ENCODE results near the gene AGBL4. TPM values are rescaled to one million over a fixed set of nuclear protein-coding genes. Genes with fewer than 3 reads are reported as not detected.

The AGBL4 gene
- total RNA-seq, 1 donor = 0.10 TPM

- Histone ChIP-seq H3K4me1 (ENCODE audit: insufficient read depth, low read length) (no peaks in the 10 kb centered on the region), H3K9me3 (ENCODE audit: low read depth, low read length) (no peaks in the 10 kb centered on the region), H3K27me3 (ENCODE audit: insufficient read depth, low read length) (no peaks in the 10 kb centered on the region), H3K4me3 (ENCODE audit: low read length) (no peak overlapping the region)
Observed at GRCh38 chr1:48858200-48858920, 1165.4 kb downstream of the AGBL4 start.

DNA sequence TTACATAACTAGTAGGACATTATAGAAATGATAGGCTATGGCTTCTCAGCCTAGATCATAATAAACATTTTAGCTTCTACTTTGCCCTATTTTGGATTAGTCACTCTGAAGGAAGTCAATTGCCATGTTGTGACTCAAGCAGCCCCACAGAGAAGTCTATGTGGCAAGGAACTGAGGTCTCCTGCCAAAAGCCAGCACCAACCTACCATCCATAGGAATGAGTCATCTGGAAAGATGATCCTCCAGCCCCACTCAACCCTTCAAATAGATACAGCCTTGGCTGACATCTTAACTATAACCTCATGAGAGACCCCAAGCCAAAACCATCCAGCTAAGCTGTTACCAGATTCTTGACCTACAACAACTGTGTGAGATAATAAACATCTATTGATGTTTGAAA, 1170.7 kb downstream of the AGBL4 start:
- no peaks in the 10 kb centered on the region for H3K9me3 ChIP-seq (ENCODE audit: low read depth, low read length)

GRCh38 chr1:48851638-48852037, 1172.1 kb downstream of the AGBL4 start:
- Histone ChIP-seq H3K4me1 (ENCODE audit: insufficient read depth, low read length) (peaks cover 8% of the 10 kb centered on the region), H3K4me3 (ENCODE audit: low read length) (no peak overlapping the region), H3K27me3 (ENCODE audit: insufficient read depth, low read length) (no peaks in the 10 kb centered on the region), H3K9me3 (ENCODE audit: low read depth, low read length) (no peaks in the 10 kb centered on the region)

More for the DNA sequence above, 1170.7 kb downstream of the AGBL4 start:
- Histone ChIP-seq H3K27me3 (ENCODE audit: insufficient read depth, low read length) (no peaks in the 10 kb centered on the region), H3K4me3 (ENCODE audit: low read length) (no peak overlapping the region), H3K4me1 (ENCODE audit: insufficient read depth, low read length) (peaks cover 8% of the 10 kb centered on the region)

DNA sequence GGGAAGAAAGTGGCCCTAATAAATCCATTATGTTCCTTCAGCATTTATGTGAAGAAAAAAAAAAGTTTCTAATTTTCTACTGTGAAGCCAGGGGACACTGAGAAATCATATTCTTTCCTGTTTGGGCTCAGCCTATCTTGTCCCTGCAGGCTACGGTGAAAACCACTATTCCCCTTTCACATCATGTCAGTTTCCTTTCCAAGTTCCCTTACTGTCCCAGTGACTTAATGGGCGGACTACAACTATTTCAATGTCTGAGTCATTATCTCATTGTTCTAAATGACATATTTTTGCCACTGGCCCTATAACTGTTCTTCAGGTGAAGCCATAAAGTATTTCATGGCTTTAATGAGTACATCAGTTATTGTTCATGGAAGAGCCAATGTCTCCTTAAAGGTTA, 1175.7 kb downstream of the AGBL4 start:
- Histone ChIP-seq H3K27me3 (ENCODE audit: insufficient read depth, low read length) (no peaks in the 10 kb centered on the region), H3K9me3 (ENCODE audit: low read depth, low read length) (no peaks in the 10 kb centered on the region), H3K4me3 (ENCODE audit: low read length) (no peak overlapping the region), H3K4me1 (ENCODE audit: insufficient read depth, low read length) (peaks cover 8% of the 10 kb centered on the region)

DNA sequence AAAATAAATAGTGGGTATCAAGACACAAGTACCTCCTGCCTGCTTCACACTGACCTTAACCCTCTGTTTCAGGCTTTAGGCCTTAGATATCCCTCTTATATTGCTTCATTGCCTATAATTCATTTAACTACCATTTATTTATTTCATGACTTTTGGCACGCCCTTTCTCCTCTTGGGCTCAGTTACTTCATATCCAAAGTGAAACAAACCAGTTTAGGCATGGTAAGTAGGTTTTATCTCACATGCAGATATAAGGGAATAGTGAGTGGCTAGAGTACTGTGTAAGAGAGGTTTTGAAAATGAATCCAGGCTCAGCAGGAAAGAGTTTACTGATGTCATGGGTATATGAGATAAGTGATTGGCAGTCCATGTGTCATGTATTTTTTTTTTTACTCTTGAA, 1177.3 kb downstream of the AGBL4 start:
- H3K4me1 ChIP-seq (ENCODE audit: insufficient read depth, low read length) = peaks cover under 1% of the 10 kb centered on the region
- no peaks in the 10 kb centered on the region for H3K27me3 ChIP-seq (ENCODE audit: insufficient read depth, low read length)
- H3K4me3 ChIP-seq (ENCODE audit: low read length) = no peak overlapping the region
- no peaks in the 10 kb centered on the region for H3K9me3 ChIP-seq (ENCODE audit: low read depth, low read length)

- H3K27me3 ChIP-seq (ENCODE audit: insufficient read depth, low read length) = no peaks in the 10 kb centered on the region
- H3K4me1 ChIP-seq (ENCODE audit: insufficient read depth, low read length) = no peaks in the 10 kb centered on the region
- H3K4me3 ChIP-seq (ENCODE audit: low read length) = no peak overlapping the region
- no peaks in the 10 kb centered on the region for H3K9me3 ChIP-seq (ENCODE audit: low read depth, low read length)
Observed at GRCh38 chr1:48844187-48844586, 1179.6 kb downstream of the AGBL4 start.

DNA sequence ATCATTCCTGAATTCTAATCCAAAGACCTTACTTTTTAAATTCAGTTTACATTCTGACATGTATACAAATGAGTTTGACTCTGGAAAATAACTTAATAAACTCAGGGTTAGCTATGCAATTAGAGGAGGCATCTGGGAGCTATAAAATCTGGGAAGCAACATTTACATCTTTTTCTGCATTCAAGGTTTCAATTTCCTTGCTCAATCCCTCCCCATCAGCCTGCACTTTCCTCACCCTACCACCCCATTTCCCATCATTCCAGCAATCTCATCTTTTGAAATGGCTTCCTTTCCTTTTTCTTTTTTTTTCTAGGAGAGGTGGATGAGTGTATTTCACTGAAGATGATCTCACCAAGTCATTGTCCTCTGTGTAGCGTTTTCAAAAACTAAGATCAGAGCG, 1181.8 kb downstream of the AGBL4 start:
- Histone ChIP-seq H3K4me3 (ENCODE audit: low read length) (no peak overlapping the region), H3K9me3 (ENCODE audit: low read depth, low read length) (no peaks in the 10 kb centered on the region), H3K4me1 (ENCODE audit: insufficient read depth, low read length) (no peaks in the 10 kb centered on the region), H3K27me3 (ENCODE audit: insufficient read depth, low read length) (no peaks in the 10 kb centered on the region)

DNA sequence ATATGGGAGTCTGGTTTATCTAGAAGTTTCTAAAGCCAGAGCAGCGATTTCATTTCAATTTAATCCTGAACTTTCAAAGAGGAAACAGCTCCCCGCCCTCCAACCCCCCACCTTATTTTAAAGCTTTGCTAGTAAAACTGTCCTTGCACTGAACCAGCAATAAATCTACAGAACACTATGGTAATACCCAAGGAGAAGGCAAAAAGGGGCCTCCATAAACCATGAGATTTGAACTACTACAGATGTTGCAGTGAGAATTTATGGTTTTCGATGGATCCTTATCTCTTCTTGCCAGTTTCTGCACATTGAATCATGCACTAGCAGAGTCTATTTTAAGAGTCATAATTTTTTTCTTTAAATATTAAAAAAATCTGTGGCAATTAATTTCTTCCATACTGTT, 1182.3 kb downstream of the AGBL4 start:
- Histone ChIP-seq H3K27me3 (ENCODE audit: insufficient read depth, low read length) (peaks cover 2% of the 10 kb centered on the region), H3K4me1 (ENCODE audit: insufficient read depth, low read length) (no peaks in the 10 kb centered on the region), H3K9me3 (ENCODE audit: low read depth, low read length) (no peaks in the 10 kb centered on the region), H3K4me3 (ENCODE audit: low read length) (no peak overlapping the region)

DNA sequence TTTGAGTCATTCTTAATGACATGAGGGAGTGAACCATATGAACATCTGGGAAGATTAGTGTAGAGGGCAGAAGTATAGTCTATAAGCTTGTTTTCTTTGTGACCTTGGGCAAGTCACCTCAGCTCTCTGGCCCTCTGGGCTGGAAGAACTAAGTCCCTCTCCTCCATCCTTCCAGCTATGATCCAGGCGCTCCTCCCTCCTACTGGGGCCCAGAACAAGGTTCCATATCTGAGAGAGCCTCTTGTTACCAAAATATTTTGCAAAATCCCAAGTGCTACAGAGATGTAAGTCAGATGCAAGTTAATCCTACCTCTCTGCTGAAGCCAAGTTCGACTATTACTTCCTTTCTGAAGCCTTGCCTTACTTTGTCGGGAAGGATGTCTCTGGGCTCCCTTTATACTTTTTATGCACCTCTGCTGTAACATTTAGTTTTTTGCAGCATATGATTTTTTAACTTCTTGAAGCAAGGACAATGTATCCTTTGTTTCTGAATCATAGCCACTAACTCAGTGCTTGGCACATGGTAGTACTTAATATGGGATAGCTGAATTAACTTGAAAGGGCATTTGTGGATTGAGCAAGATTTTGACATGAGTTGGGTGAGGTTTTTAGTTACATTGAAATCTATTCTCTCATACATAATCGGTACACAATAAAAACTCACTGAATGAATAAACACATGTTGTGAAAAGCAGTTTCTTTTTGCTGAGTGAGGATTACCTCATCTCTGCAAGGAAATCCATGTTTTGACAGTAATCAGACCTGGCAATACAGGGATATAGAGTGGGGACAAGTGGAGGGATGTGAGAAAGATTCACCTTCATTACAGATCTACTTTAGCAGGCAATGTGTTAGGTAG, 1192.4 kb downstream of the AGBL4 start:
- H3K4me3 ChIP-seq (ENCODE audit: low read length) = no peak overlapping the region

GRCh38 chr1:48830715-48831114, 1193.0 kb downstream of the AGBL4 start:
- Histone ChIP-seq H3K9me3 (ENCODE audit: low read depth, low read length) (no peaks in the 10 kb centered on the region), H3K4me1 (ENCODE audit: insufficient read depth, low read length) (no peaks in the 10 kb centered on the region), H3K4me3 (ENCODE audit: low read length) (no peak overlapping the region), H3K27me3 (ENCODE audit: insufficient read depth, low read length) (peaks cover 3% of the 10 kb centered on the region)

More for the DNA sequence above, 1192.4 kb downstream of the AGBL4 start:
- Histone ChIP-seq H3K27me3 (ENCODE audit: insufficient read depth, low read length) (peaks cover 9% of the 10 kb centered on the region), H3K4me1 (ENCODE audit: insufficient read depth, low read length) (no peaks in the 10 kb centered on the region), H3K9me3 (ENCODE audit: low read depth, low read length) (no peaks in the 10 kb centered on the region)

DNA sequence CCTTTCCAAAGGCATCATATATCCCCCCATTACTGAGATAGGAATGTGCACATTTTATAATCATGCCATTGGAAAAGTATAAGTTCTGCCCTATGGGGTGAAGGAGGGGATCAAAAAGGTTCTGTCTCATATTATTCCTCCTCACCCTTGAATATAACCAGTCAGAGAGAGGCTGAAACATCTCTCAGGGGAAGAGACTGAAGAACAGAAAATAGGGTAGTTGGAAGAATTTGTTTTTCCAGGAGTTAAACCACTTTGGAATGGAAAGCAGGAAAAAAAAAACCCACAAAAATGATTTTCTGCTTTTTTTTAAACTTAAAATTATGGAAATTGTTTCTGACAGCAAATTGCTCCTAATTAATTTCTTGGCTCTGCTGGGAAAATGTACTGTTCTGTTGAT, 1194.3 kb downstream of the AGBL4 start:
- Histone ChIP-seq H3K4me1 (ENCODE audit: insufficient read depth, low read length) (no peaks in the 10 kb centered on the region), H3K4me3 (ENCODE audit: low read length) (no peak overlapping the region), H3K27me3 (ENCODE audit: insufficient read depth, low read length) (no peaks in the 10 kb centered on the region), H3K9me3 (ENCODE audit: low read depth, low read length) (no peaks in the 10 kb centered on the region)

DNA sequence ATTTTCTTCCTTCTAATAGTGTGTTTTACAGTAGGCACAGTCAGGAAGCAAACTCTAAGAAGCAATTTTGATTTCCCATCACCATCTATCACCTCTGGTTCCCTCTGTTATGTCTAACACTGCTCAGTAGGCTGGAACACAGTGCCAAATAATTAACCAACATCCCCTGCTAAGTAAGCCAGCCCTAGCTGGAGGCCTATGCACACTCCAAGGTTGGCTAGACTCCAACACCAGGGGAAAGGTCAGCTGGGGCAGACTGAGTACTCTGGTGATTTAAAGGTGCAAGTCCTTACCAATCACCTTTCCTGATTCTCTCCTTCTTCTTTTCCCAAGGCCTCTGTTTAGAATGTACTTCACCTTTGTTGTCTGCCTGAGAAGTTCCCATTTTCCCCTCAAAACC, 1200.6 kb downstream of the AGBL4 start:
- Histone ChIP-seq H3K4me1 (ENCODE audit: insufficient read depth, low read length) (no peaks in the 10 kb centered on the region), H3K27me3 (ENCODE audit: insufficient read depth, low read length) (no peaks in the 10 kb centered on the region), H3K9me3 (ENCODE audit: low read depth, low read length) (no peaks in the 10 kb centered on the region), H3K4me3 (ENCODE audit: low read length) (no peak overlapping the region)

DNA sequence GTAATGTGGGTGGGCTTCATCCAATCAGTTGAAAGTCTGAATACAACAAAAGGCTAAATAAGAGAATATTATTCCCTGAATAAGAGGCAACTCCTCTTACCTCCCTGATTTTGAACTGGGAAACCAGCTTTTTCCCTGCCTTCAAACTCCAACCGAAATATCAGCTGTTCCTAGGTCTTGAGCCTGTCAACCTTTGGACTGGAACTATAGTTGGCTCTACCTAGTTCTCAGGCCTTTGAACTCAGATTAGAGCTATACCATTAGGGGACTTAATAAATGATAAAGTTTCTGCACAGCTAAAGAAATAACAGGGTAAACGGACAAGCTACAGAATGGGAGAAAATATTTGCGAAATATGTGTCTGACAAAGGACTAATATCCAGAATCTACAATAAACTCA, 1203.3 kb downstream of the AGBL4 start:
- H3K4me3 ChIP-seq (ENCODE audit: low read length) = no peak overlapping the region
- H3K9me3 ChIP-seq (ENCODE audit: low read depth, low read length) = no peaks in the 10 kb centered on the region
- H3K4me1 ChIP-seq (ENCODE audit: insufficient read depth, low read length) = no peaks in the 10 kb centered on the region
- no peaks in the 10 kb centered on the region for H3K27me3 ChIP-seq (ENCODE audit: insufficient read depth, low read length)

GRCh38 chr1:48817505-48818114, 1206.1 kb downstream of the AGBL4 start:
- H3K27me3 ChIP-seq (ENCODE audit: insufficient read depth, low read length) = no peaks in the 10 kb centered on the region
- H3K4me3 ChIP-seq (ENCODE audit: low read length) = no peak overlapping the region
- H3K4me1 ChIP-seq (ENCODE audit: insufficient read depth, low read length) = no peaks in the 10 kb centered on the region
- no peaks in the 10 kb centered on the region for H3K9me3 ChIP-seq (ENCODE audit: low read depth, low read length)

- no peaks in the 10 kb centered on the region for H3K9me3 ChIP-seq (ENCODE audit: low read depth, low read length)
- no peaks in the 10 kb centered on the region for H3K27me3 ChIP-seq (ENCODE audit: insufficient read depth, low read length)
- no peaks in the 10 kb centered on the region for H3K4me1 ChIP-seq (ENCODE audit: insufficient read depth, low read length)
- H3K4me3 ChIP-seq (ENCODE audit: low read length) = no peak overlapping the region
Observed at GRCh38 chr1:48810740-48811139, 1213.0 kb downstream of the AGBL4 start.

All from mononuclear cell (primary cell).